HS-5 (cell line): Measurements from ENCODE around the gene SEMA7A.

Experiments used
- DNase-seq: peaks from one replicate; pipeline ENCODE4 v3.0.0-alpha.2; 2012; ENCODE audit warnings: low read depth

The SEMA7A gene

GRCh38 chr15:74387141-74387541 lies 46.6 kb downstream of the SEMA7A start:
- no peak for DNase-seq

- no peak for DNase-seq
These were observed 47.1 kb downstream of the SEMA7A start for GRCh38 chr15:74386496-74387140.

GRCh38 chr15:74385733-74386132 lies 48.0 kb downstream of the SEMA7A start:
- no peak for DNase-seq

- no peak for DNase-seq
These were observed 48.7 kb downstream of the SEMA7A start for GRCh38 chr15:74384881-74385643.

- DNase-seq: no peak
These were observed 49.2 kb downstream of the SEMA7A start for GRCh38 chr15:74384566-74384880.

- no peak for DNase-seq
These were observed 49.8 kb downstream of the SEMA7A start for GRCh38 chr15:74383695-74384565.

- DNase-seq: no peak
These were observed 50.5 kb downstream of the SEMA7A start for GRCh38 chr15:74383286-74383685.

GRCh38 chr15:74382004-74382816 lies 51.5 kb downstream of the SEMA7A start:
- DNase-seq: no peak

- DNase-seq: no peak
These were observed 52.3 kb downstream of the SEMA7A start for GRCh38 chr15:74381481-74381880.

- DNase-seq: no peak
These were observed 52.6 kb downstream of the SEMA7A start for GRCh38 chr15:74381190-74381453.

GRCh38 chr15:74380361-74381189 lies 53.2 kb downstream of the SEMA7A start:
- no peak for DNase-seq

- no peak for DNase-seq
These were observed 54.9 kb downstream of the SEMA7A start for GRCh38 chr15:74378848-74379247.

GRCh38 chr15:74377831-74378766 lies 55.7 kb downstream of the SEMA7A start:
- DNase-seq: no peak

- no peak for DNase-seq
These were observed 56.8 kb downstream of the SEMA7A start for GRCh38 chr15:74376825-74377581.

- DNase-seq: no peak
These were observed 57.5 kb downstream of the SEMA7A start for GRCh38 chr15:74376226-74376625.

GRCh38 chr15:74375303-74375693 lies 58.5 kb downstream of the SEMA7A start:
- DNase-seq: peak; percentile 42

- no peak for DNase-seq
These were observed 59.0 kb downstream of the SEMA7A start for GRCh38 chr15:74374648-74375302.

- peak; percentile 41 for DNase-seq
These were observed 59.8 kb downstream of the SEMA7A start for GRCh38 chr15:74373731-74374647.
